Thymus (tissue), 11 donors: ENCODE data around the gene FRRS1L. TPM values are rescaled to one million over a fixed set of nuclear protein-coding genes. Genes with fewer than 3 reads are reported as not detected.

Experiments used
- DNase-seq, 9 donors: peaks; one replicate each; pipeline ENCODE4 v3.0.0-alpha.2; 2013; ENCODE audit warnings: low spot score in 9 of 9, low read depth in 6 of 9, missing footprints in 1 of 9
- H3K27ac ChIP-seq, 2 donors: one replicate each; pipeline ENCODE4 v1.5.1; 2013; ENCODE audit warnings: control low read depth in 1 of 2, low read depth in 1 of 2, low read length in 1 of 2, mild to moderate bottlenecking in 1 of 2, moderate library complexity in 1 of 2
- H3K27me3 ChIP-seq, 2 donors: one replicate each; pipeline ENCODE4 v1.5.1; 2013; ENCODE audit warnings: low read length in 1 of 2; ENCODE audit not compliant: control insufficient read depth in 2 of 2, insufficient read depth in 1 of 2
- H3K36me3 ChIP-seq, 2 donors: one replicate each; pipeline ENCODE4 v1.5.1; 2013; ENCODE audit warnings: low read length in 1 of 2, mild to moderate bottlenecking in 1 of 2, moderate library complexity in 1 of 2; ENCODE audit not compliant: control insufficient read depth in 2 of 2, insufficient read depth in 2 of 2
- H3K4me1 ChIP-seq, 2 donors: one replicate each; pipeline ENCODE4 v1.5.1; 2013; ENCODE audit warnings: low read length in 2 of 2; ENCODE audit not compliant: control insufficient read depth in 2 of 2, insufficient read depth in 2 of 2
- H3K4me3 ChIP-seq, 2 donors: one replicate each; pipeline ENCODE4 v1.5.1; 2013; ENCODE audit warnings: low read length in 2 of 2, control low read depth in 1 of 2, mild to moderate bottlenecking in 1 of 2
- H3K9me3 ChIP-seq, 2 donors: one replicate each; pipeline ENCODE4 v1.5.1; 2013; ENCODE audit warnings: low read length in 1 of 2, mild to moderate bottlenecking in 1 of 2; ENCODE audit not compliant: control insufficient read depth in 2 of 2, insufficient read depth in 1 of 2
- whole genome bisulfite sequencing: extraction: QIAGEN DNeasy Blood & Tissue Kit; methylation state at CpG from one replicate; pipeline ENCODE4 v1.1.7; 2013; 5-methylcytosine and 5-hydroxymethylcytosine counted together
- polyA plus RNA-seq: library from polyadenylated mRNA; stranded (reverse); fragments of 200-250 nt; gene quantifications from one replicate; pipeline ENCODE4 v1.2.3, GENCODE V29; 2013
- total RNA-seq: library from RNA; stranded (reverse); fragments of 120-200 nt; gene quantifications from one replicate; pipeline ENCODE4 v1.2.4, GENCODE V29; 2013
- donor health status: healthy.

The FRRS1L gene
- total and polyA plus RNA-seq, 2 donors, result 0.07 to 0.09 TPM

- no peak overlapping the region for H3K27ac ChIP-seq
- 72% methylated on average over 5 of the region's 5 CpGs for WGBS
- H3K4me1 ChIP-seq, result no peaks in the 10 kb centered on the region
- no peak overlapping the region for H3K4me3 ChIP-seq
- no peak for DNase-seq
- H3K9me3 ChIP-seq, result peaks cover 0 to 1% of the 10 kb centered on the region in 2 donors
- H3K36me3 ChIP-seq, result no peaks in the 10 kb centered on the region
- peaks cover 29 to 46% of the 10 kb centered on the region in 2 donors for H3K27me3 ChIP-seq
Observed at GRCh38 chr9:109164042-109164441, 3.0 kb downstream of the FRRS1L start.

GRCh38 chr9:109163194-109163593 lies 3.9 kb downstream of the FRRS1L start:
- no peaks in the 10 kb centered on the region for H3K36me3 ChIP-seq
- peaks cover 0 to 1% of the 10 kb centered on the region in 2 donors for H3K9me3 ChIP-seq
- H3K4me3 ChIP-seq, result no peak overlapping the region
- no peaks in the 10 kb centered on the region for H3K4me1 ChIP-seq
- no peak overlapping the region for H3K27ac ChIP-seq
- 97% methylated on average over 1 of the region's 1 CpG for WGBS
- DNase-seq, result no peak
- H3K27me3 ChIP-seq, result peaks cover 26 to 40% of the 10 kb centered on the region in 2 donors

- no peak overlapping the region for H3K27ac ChIP-seq
- H3K4me3 ChIP-seq, result no peak overlapping the region
- H3K9me3 ChIP-seq, result peaks cover 0 to 1% of the 10 kb centered on the region in 2 donors
- no peaks in the 10 kb centered on the region for H3K36me3 ChIP-seq
- over 99% methylated on average over 3 of the region's 3 CpGs for WGBS
- H3K27me3 ChIP-seq, result peaks cover 23 to 35% of the 10 kb centered on the region in 2 donors
- no peak for DNase-seq
- no peaks in the 10 kb centered on the region for H3K4me1 ChIP-seq
Observed at GRCh38 chr9:109162677-109163076, 4.4 kb downstream of the FRRS1L start.

DNA sequence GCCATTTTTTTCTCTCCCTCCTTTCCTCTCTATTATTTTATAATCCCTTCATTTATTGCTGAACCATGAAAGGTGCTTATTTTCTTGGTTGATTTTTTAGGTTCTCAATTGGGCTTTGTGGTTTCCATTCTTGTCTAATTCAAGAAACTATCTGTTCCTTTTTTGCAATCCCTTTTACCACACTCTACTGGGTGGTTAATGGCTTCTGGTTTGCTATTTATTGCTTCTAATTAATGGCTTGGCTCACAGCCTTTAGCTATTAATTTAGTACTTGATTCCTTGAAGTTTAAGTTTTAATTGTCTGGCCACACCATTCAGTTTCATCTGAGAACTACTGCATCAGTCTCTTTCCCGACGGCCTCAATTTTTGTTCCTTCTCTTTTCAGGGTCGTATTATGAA lies 5.6 kb downstream of the FRRS1L start:
- 96% methylated on average over 3 of the region's 3 CpGs for WGBS
- DNase-seq, result no peak
- H3K4me3 ChIP-seq, result no peak overlapping the region
- no peaks in the 10 kb centered on the region for H3K4me1 ChIP-seq
- H3K27ac ChIP-seq, result no peak overlapping the region
- H3K36me3 ChIP-seq, result no peaks in the 10 kb centered on the region
- H3K9me3 ChIP-seq, result peaks cover 0 to 1% of the 10 kb centered on the region in 2 donors
- H3K27me3 ChIP-seq, result peaks cover 11 to 25% of the 10 kb centered on the region in 2 donors

GRCh38 chr9:109159583-109159982 lies 7.5 kb downstream of the FRRS1L start:
- Histone ChIP-seq H3K4me3 (no peak overlapping the region), H3K27me3 (peaks cover 0 to 7% of the 10 kb centered on the region in 2 donors), H3K4me1 (no peaks in the 10 kb centered on the region), H3K27ac (no peak overlapping the region), H3K36me3 (no peaks in the 10 kb centered on the region), H3K9me3 (no peaks in the 10 kb centered on the region)
- WGBS, result 87% methylated on average over 4 of the region's 4 CpGs
- DNase-seq, result no peak

GRCh38 chr9:109158651-109159050 lies 8.4 kb downstream of the FRRS1L start:
- H3K36me3 ChIP-seq, result no peaks in the 10 kb centered on the region
- H3K9me3 ChIP-seq, result peaks cover 0 to 4% of the 10 kb centered on the region in 2 donors
- no peak overlapping the region for H3K4me3 ChIP-seq
- no peak for DNase-seq
- H3K4me1 ChIP-seq, result no peaks in the 10 kb centered on the region
- H3K27ac ChIP-seq, result no peak overlapping the region
- peaks cover 0 to under 1% of the 10 kb centered on the region in 2 donors for H3K27me3 ChIP-seq

DNA sequence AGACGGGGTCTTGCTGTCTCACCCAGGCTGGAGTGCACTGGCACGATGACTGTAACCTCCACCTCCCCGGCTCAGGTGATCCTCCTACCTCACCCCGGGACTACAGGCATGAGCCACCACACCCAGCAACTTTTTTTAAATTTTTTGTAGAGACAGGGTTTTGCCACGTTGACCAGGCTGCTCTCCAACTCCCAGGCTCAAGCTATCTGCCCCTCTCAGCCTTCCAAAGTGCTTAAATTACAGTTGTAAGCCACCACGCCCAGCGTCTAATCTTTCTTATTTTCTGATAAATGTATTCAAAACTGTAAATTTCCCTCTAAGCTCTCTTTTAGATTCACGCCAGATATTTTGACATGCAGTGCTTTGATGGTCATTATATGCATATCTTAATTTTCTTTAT lies 10.3 kb downstream of the FRRS1L start:
- Histone ChIP-seq H3K27me3 (no peaks in the 10 kb centered on the region), H3K4me1 (no peaks in the 10 kb centered on the region), H3K4me3 (no peak overlapping the region), H3K36me3 (no peaks in the 10 kb centered on the region), H3K27ac (no peak overlapping the region), H3K9me3 (peaks cover 0 to 7% of the 10 kb centered on the region in 2 donors)
- WGBS, result 92% methylated on average over 8 of the region's 8 CpGs
- no peak for DNase-seq

GRCh38 chr9:109150925-109151545 lies 16.0 kb downstream of the FRRS1L start:
- no peak for DNase-seq
- Histone ChIP-seq H3K27me3 (no peaks in the 10 kb centered on the region), H3K4me1 (no peaks in the 10 kb centered on the region), H3K9me3 (peaks cover 0 to 7% of the 10 kb centered on the region in 2 donors), H3K36me3 (no peaks in the 10 kb centered on the region), H3K27ac (no peak overlapping the region), H3K4me3 (no peak overlapping the region)
- WGBS, result 96% methylated on average over 3 of the region's 3 CpGs

GRCh38 chr9:109149722-109150121 lies 17.3 kb downstream of the FRRS1L start:
- H3K4me3 ChIP-seq, result no peak overlapping the region
- no peaks in the 10 kb centered on the region for H3K27me3 ChIP-seq
- H3K36me3 ChIP-seq, result no peaks in the 10 kb centered on the region
- H3K9me3 ChIP-seq, result peaks cover 0 to 7% of the 10 kb centered on the region in 2 donors
- H3K4me1 ChIP-seq, result no peaks in the 10 kb centered on the region
- H3K27ac ChIP-seq, result no peak overlapping the region
- DNase-seq, result no peak
- 96% methylated on average over 4 of the region's 4 CpGs for WGBS
